Activated T-helper 1 cell treated with anti-CD3 and anti-CD28 coated beads, Interleukin-2, amount 50 U/mL, for 16 hours (primary cell): ENCODE data around the gene HBA1.
"Not testable (repeated sequence)": the region's sequence is repeated elsewhere in the genome, so short reads cannot be mapped to it uniquely, and the experiment has no call there.

Experiments
- DNase-seq, 2 donors: peaks; one replicate each; pipeline ENCODE4 v3.0.0-alpha.2; 2020; ENCODE audit warnings: low read depth in 1 of 2, low spot score in 1 of 2

HBA1 gene

GRCh38 chr16:194516-194915 is 18.0 kb downstream of the HBA1 start:
- DNase-seq: no peak

- no peak for DNase-seq
Measured at GRCh38 chr16:200388-200787, 23.9 kb downstream of the HBA1 start.

- no peak for DNase-seq
Measured at GRCh38 chr16:203246-203645, 26.8 kb downstream of the HBA1 start.

GRCh38 chr16:204046-204445 is 27.6 kb downstream of the HBA1 start:
- DNase-seq: not testable (repeated sequence)

- not testable (repeated sequence) for DNase-seq
Measured at GRCh38 chr16:209359-209758, 32.9 kb downstream of the HBA1 start.

- not testable (repeated sequence) for DNase-seq
Measured at GRCh38 chr16:211631-212180, 35.2 kb downstream of the HBA1 start.

- no peak for DNase-seq
Measured at GRCh38 chr16:212999-213398, 36.5 kb downstream of the HBA1 start.

- no peak for DNase-seq
Measured at GRCh38 chr16:220021-220420, 43.5 kb downstream of the HBA1 start.
